HG03103 (cell line): ENCODE measurements around the gene CHRM2.

Experiments
- ATAC-seq: cut with Tn5 transposase; IDR thresholded peaks from one replicate; pipeline ENCODE4 v1.9.1; 2021; ENCODE audit warnings: low read depth; ENCODE audit not compliant: unreplicated experiment

The CHRM2 gene

GRCh38 chr7:137018468-137018867, 150.0 kb downstream of the CHRM2 start:
- no peak for ATAC-seq

- ATAC-seq, result no peak
These were observed 151.9 kb downstream of the CHRM2 start for GRCh38 chr7:137020351-137020750.

- ATAC-seq, result no peak
These were observed 157.2 kb downstream of the CHRM2 start for GRCh38 chr7:137025469-137026175.

GRCh38 chr7:137026176-137026500, 157.7 kb downstream of the CHRM2 start:
- no peak for ATAC-seq

GRCh38 chr7:137032436-137032835, 164.0 kb downstream of the CHRM2 start:
- ATAC-seq, result no peak

- no peak for ATAC-seq
These were observed 168.3 kb downstream of the CHRM2 start for GRCh38 chr7:137036768-137037167.

- ATAC-seq, result no peak
These were observed 170.3 kb downstream of the CHRM2 start for GRCh38 chr7:137038706-137039105.

GRCh38 chr7:137040745-137041144, 172.3 kb downstream of the CHRM2 start:
- ATAC-seq, result no peak

GRCh38 chr7:137045573-137045972, 177.1 kb downstream of the CHRM2 start:
- ATAC-seq, result no peak

- ATAC-seq, result no peak
These were observed 201.0 kb downstream of the CHRM2 start for GRCh38 chr7:137069249-137069963.
